T1000 (cell line): ENCODE measurements around the gene ATP13A2.

Experiments
- DNase-seq: peaks from one replicate; lab custom pipeline; 2025; ENCODE audit warnings: mixed read lengths; lab: John Stamatoyannopoulos, UW

The ATP13A2 gene

DNA sequence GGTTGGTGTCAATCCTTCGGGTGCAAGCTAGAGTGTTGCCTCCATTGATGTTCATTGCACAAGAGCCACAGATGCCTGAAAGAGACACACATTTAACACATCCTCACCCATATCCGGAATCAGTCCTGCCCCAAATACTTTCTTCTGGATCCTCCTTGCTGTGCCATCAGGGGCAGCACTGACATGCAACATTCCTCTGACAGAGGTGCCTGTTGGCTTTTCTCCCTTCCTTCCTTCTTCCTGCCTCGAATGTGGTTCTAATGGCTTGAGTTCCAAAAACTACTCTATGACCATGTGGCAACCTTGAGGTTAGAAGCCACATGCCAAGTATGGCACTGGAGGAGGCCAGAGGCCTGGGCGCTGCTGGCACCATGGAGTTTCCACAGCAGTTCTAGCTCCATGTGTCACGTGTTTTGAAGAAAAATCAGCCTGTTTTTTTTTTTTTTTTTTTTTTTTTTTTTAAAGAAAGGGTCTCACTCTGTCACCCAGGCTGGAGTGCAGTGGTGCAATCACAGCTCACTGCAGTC is 17.0 kb upstream of the ATP13A2 start:
- no peak for DNase-seq

DNA sequence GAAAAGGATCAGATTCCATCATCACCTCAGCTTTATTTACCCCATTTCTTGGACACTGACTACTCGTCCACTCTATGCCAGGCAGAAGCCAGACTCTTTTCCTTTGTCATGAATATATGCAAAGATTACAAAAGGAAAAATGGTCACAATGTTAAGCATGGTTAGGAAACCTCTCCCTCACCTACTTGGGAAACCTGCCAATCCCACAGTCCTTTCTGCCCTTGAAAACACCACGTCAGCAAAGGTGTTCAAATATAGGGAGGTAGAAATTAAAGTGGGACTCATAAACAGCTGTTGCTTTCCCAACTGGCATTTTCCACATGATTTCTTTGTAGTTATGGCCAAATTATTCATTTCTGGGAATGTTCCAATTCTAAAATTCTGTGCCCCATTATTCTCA is 16.2 kb upstream of the ATP13A2 start:
- DNase-seq: no peak

DNA sequence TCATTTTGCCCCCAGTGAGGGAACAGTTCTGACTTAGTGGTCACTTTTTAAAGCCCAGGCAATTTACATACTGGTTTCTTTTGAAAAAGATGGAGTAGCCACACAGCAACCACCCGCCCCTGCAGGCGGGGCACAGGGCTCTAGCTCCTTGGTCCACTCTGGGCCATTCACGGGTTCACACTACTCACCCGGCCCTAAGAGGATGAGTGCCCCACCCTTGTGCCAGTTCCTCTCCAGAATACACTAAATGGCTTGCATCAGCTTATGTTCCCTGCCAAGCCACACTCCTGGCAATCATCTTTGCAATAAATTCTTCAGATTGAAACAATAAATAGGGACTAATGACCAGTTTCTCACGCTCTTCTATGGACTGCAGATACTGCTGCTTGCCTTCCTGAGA is 15.7 kb upstream of the ATP13A2 start:
- no peak for DNase-seq

DNA sequence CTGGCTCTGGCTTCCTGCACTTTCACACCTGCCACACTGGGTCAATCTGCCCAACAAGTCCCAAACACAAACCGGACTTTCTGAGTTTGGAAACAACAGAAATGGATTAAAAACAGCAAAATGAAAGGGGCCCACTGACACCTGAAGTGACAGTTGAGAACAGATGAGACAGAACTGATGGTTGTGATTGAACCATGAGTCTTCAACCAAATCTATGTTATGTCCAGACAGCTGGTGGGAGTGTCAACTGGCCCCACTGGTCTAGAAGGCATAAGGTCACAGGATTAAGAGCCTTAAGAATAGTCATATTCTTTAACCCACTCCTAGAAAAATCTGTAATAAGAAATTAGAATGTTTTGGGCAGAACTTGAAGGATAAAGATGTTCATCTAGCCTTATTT is 13.0 kb upstream of the ATP13A2 start:
- no peak for DNase-seq

- no peak for DNase-seq
Measured at GRCh38 chr1:17023573-17023972, 11.8 kb upstream of the ATP13A2 start.

GRCh38 chr1:17023102-17023501 is 11.4 kb upstream of the ATP13A2 start:
- DNase-seq: no peak

- DNase-seq: no peak
Measured at GRCh38 chr1:17021896-17022295, 10.2 kb upstream of the ATP13A2 start.

GRCh38 chr1:17020502-17020901 is 8.8 kb upstream of the ATP13A2 start:
- no peak for DNase-seq

DNA sequence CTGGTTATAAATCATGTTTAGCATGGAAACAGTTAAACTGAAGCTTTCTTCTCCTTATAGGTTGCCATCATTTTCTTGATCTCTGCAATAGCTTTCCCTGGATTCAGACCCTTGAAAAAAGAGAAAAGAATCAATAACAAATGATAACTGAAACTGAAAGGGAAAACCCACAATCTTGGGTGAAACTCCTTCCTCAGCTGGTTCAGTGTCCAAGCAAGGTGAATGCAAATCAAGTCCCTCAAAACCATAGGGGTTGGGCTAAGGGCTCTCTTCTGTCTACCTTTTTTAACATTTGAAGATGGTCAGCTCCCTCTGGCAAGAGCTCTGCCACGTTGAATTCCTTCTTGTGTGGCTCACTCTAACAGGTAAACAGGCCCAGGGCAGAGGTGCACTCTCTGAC is 7.1 kb upstream of the ATP13A2 start:
- DNase-seq: no peak

GRCh38 chr1:17017435-17017834 is 5.7 kb upstream of the ATP13A2 start:
- no peak for DNase-seq

GRCh38 chr1:17016317-17016661 is 4.6 kb upstream of the ATP13A2 start:
- no peak for DNase-seq

DNA sequence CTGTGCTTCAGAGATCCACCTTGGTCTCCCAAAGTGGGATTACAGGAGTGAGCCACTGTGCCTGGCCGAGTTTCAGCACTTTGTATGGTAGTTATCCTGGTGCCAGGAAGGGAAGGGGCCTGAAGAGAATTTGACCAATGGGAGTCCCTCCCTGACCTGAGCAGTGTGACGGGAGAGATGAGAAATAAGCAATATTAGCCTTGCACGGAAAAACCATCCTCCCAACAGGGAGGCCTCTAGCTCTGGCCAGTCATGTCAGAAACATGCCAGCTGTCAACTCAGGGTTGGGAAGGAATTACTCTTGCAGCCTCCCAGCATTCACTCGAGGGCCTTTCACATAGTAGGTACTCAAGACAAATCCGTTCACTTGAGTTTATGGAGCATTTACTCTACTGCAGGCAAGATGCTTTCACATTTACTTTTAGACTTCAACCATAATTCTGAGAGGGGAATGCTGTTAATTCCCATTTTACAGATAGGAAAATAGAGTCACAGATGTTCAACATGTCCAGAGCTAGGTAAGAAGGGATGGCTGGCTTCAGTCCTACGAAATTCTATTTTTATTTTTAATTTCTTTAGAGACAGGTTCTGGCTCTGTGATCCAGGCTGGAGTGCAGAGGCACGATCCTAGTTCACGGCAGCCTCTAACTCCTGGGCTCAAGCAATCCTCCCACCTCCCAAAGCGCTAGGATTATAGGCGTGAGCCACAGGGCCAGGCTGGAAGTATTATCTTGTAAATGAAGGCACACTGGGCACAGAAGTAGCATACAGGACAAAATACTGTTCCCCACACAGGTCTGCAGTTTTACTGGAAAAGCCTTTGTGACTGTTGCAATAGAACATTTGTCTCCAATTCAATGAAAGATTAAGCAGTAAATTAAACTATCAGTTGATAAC is 3.2 kb upstream of the ATP13A2 start:
- DNase-seq: no peak

GRCh38 chr1:17013491-17014320 is 2.0 kb upstream of the ATP13A2 start:
- no peak for DNase-seq

GRCh38 chr1:17012775-17013490 is 1.2 kb upstream of the ATP13A2 start:
- DNase-seq: no peak

DNA sequence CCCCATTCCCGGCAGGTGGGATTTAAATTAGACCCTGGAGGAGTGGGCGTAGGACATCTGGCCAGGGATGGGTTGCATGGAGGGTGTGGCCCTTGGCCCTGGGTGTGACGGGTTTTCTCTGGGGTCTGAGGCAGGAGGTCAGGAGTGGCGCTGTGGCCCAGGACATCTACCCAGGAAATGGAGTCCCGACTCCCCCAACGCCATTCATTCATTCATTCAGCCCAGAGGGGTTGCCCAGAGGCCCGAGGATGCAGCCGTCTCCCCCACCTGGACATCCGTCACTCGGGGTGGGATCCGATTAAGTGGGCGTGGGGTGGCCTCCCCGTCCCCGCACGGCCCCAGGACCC is 663 bp downstream of the ATP13A2 start:
- DNase-seq: no peak

GRCh38 chr1:17009706-17010105 is 2.0 kb downstream of the ATP13A2 start:
- no peak for DNase-seq

DNA sequence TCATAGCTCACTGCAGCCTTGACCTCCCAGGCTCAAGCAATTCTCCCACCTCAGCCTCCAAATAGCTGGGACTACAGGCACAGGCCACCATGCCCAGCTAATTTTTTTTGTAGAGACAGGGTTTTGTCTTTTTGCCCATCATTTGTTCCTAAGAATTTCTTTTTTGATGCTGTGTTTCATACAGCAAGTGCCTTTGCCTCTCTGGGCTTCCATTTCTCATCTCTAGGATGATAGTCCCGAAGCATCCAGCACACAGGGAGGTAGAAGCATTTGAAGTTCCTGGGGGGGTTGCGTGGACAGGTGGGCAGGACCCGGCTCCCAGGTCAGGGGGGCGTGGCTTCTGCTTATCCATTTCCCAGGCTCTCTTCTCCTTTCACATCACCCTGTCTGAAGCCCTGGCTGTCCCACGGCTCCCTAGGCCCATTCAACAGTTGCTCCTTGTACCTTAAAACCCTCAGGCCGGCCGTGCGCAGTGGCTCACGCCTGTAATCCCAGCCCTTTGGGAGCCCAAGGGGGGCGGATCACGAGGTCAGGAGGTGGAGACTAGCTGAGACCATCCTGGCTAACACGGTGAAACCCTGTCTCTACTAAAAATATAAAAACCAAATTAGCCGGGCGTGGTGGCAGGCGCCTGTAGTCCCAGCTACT is 3.4 kb downstream of the ATP13A2 start:
- no peak for DNase-seq

DNA sequence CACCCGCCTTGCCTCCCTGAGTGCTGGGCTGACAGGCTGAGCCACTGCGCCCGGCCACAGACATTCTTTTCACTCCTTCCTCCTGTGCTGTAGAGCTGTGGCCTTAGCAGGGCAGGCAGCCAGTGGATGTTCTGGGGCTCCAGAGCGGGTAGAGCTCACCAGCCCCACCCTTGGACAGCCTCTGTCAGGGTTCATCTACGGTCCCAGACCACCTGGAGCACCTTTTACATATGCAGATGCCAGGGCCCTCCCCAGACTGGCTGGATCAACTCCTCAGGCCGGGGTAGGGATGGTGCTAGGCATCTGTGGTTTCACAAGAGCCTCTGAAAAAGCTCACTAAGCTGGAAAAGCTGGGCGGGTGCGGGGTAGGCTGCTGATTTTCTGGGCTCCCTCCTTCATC is 4.6 kb downstream of the ATP13A2 start:
- no peak for DNase-seq

DNA sequence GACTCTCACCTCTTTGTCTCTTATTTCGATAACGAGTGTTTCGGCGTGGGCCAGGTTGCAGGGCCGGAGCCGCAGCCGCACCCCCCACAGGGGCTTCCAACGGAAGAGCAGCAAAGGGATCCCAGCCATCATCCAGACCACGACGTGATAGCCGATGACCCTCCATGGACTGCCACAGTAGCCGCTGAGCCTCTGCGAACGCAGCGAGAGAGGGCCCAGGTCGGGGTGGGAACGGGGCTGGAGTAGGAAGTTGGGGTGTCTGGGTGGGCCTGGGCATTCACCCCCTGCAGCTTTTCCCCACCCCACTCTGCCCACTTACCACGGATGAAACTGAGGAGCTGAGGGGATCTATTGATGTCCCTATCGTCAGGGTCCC is 6.4 kb downstream of the ATP13A2 start:
- DNase-seq: no peak

DNA sequence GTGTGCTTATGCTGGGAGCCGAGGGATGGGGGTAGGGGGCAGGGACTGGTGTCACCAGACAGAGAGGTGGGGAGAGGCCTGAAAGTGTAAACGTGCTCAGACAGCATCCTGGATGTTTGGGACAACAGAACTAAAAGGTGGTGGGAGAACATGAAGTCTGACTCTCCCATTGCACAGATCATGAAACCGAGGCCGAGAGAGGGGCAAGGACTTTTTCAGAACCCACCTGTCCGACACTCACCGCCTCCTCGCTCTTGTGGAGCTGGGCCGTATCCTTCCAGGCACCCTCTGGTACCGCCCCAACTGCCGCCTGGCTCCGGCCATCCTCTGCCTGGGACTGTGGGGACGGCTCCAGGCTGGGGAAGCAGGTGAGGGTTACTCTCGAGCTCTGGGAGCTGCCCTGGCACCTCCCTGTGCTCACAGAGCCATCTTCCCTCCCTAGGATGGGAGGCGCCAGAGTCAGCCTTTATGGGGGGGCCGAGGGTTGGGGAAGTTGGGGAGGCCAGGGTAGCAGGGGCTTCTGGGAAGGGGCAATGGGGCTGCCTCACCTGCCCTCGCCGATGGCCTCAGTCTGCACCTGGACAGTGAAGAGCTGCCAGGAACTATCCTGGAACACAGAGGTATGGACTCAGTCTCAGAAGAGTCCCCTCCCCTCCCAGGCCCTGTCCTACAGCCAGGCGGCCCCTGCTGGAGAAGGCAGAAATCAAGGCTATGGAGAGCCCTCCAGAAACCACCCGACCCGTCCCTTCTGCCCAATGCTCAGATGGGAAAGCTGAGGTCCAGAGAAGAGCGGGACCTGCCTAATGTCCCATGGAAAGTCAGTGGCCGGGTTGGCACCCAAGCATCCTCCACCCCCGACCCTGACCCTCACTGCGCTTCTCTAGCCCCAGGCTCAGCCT is 7.0 kb downstream of the ATP13A2 start:
- no peak for DNase-seq

- DNase-seq: no peak
Measured at GRCh38 chr1:17002524-17002902, 9.2 kb downstream of the ATP13A2 start.
